HG03108 (cell line): ENCODE measurements around the gene NAV3.
"Not testable (repeated sequence)": the region's sequence is repeated elsewhere in the genome, so short reads cannot be mapped to it uniquely, and the experiment has no call there.

Experiments used
- ATAC-seq: cut with Tn5 transposase; IDR thresholded peaks from one replicate; pipeline ENCODE4 v1.9.1; 2021; ENCODE audit warnings: moderate library complexity; ENCODE audit not compliant: unreplicated experiment

The NAV3 gene

DNA sequence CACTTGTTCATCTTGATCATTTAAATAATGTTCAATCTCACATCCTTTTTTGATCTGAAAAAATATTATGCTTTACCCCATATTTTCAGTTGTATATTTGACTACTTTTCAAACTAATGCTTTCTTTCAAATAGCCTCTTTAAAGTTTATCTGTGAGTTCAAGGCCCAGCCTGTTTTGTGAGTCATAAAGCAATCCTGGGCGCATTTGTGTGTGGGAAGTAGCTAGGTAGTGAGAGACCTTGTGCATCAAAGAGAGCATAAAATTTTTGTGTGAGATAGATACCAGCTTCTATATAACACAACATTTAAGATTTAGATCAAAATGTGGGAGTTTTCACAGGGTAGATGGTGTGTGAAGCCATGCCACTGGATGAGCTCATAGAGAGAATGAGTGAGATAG is 405.6 kb downstream of the NAV3 start:
- ATAC-seq, result no peak

GRCh38 chr12:78239544-78239943 is 408.9 kb downstream of the NAV3 start:
- ATAC-seq, result no peak

DNA sequence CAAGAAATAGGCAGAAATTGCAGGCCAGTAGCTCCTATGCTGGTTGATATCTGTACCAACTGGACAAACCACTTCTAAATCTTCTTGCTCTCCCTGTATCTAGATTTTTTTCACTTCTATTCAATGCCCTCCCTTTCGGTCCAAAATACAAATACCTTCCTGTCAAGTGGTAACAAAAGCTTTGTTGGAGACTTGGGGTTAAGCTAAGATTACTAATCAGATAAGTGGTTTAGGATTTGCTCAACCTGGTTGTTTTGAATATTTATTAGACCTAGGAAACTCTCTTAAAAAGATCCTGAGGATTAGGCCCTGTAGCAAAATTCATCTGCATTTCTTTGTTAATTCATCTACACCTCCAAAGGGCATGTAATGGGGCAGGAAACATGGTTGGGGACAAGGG is 410.1 kb downstream of the NAV3 start:
- no peak for ATAC-seq

GRCh38 chr12:78241446-78241845 is 410.8 kb downstream of the NAV3 start:
- no peak for ATAC-seq

GRCh38 chr12:78244916-78245507 is 414.3 kb downstream of the NAV3 start:
- no peak for ATAC-seq

GRCh38 chr12:78248321-78248720 is 417.6 kb downstream of the NAV3 start:
- no peak for ATAC-seq

- ATAC-seq, result no peak
Measured at GRCh38 chr12:78249578-78249977, 418.9 kb downstream of the NAV3 start.

DNA sequence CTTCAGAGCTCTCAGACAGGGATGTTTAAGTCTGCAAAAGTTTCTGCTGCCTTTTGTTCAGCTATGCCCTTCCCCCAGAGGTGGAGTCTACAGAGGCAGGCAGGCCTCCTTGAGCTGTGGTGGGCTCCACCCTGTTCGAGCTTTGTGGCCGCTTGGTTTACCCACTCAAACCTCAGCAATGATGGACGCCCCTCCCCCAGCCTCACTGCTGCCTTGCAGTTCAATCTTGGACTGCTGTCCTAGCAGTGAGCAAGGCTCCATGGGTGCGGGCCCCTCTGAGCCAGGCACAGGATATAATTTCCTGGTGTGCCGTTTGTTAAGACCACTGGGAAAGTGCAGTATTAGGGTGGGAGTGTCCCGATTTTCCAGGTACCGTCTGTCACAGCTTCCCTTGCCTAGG is 427.0 kb downstream of the NAV3 start:
- ATAC-seq, result not testable (repeated sequence)

DNA sequence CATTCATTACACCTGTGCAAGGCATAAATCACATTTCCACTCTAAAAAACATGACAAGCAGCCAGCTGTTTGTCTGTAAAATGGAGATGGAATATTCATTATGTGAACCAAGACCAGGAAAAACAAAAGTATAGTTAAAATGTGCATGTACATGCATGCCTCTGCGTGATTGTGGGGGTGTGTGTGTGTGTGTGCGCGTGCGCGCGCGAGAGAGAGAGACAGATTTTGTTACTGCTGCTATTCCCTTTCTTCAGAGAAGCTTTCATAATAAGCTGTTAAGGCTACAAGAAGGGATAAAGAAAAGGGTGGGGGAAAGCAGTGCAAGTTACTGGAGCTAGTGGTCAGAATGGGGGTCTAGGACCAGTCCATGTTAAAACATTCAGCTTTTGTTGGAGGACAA is 430.3 kb downstream of the NAV3 start:
- no peak for ATAC-seq

DNA sequence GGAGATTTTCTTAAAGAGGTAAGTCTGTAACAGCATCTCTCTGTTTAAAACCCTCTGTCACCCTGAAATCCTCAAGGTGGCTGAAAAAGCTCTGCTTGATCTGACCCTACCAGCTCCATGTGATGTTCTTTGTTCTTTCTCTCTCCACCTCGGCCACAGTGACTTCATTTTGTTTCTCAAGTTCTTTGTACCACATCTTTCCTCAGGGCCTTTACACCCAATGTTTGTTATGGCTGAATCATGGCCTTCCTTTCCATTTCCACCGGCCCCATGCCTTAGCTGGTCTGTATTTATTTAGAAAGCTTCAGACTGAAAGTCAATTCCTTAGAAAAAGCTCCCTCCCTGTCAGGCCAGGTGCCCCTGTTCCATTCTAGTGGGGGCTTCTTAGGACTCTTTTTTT is 431.2 kb downstream of the NAV3 start:
- no peak for ATAC-seq
